NCI-H1092 (cell line): ENCODE data around the gene PRDM16.

Experiments used
- DNase-seq: peaks from one replicate; lab custom pipeline; 2025; lab: John Stamatoyannopoulos, UW

PRDM16 gene

DNA sequence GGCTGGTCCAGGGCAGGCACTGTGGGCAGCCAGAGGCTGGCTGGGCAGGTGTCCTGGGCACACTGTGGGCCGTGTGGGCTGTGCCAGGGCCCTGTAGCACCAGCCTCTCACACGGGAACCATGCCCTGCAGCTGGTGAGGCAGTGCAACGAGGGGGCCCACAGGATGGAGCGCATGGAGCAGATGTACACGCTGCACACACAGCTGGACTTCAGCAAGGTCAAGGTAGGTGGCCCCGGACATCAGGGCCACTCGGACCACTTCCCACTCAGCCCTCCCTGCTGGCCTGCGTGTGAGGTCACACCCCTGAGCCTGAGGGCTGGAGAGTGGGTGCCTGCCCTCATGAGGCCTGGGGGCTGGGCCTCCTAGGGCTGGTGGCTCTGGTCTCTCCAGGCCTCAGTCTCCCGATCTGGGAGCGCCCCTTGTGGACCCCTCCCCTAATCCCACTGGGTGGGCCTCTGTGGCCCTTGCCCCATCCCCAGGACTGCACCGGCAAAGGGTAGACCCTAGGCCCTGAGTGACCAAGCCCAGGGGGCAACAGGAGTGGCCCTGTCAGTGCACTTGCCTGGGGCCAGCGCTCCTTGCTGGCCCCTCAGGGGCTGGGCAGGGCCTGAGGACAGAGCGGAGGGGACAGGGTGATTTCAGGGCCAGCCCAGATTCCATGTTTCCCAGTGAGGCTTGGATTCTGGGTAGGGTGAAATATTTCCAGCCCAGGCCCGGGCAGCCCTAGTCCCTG lies 407.0 kb downstream of the PRDM16 start:
- DNase-seq: no peak

DNA sequence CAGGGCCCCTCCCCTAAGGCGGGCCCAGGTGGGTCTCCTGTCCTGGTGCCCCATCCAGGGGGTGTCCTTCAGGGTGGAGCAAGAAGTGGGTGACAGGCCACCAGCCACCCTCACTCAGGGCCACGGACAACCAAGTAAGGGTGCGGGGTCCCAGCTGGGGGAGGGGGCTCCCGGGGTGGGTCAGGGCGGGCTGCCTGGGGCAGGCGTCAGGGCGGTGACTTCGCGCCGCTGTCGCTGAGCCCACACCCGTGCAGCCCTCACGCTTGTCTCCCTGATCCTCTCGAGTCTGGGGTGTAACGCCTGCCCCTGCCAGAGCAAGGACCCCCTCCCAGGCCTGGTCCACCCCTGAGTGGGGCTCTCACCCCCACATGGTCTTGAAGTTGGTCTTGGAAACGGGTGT lies 407.7 kb downstream of the PRDM16 start:
- no peak for DNase-seq

DNA sequence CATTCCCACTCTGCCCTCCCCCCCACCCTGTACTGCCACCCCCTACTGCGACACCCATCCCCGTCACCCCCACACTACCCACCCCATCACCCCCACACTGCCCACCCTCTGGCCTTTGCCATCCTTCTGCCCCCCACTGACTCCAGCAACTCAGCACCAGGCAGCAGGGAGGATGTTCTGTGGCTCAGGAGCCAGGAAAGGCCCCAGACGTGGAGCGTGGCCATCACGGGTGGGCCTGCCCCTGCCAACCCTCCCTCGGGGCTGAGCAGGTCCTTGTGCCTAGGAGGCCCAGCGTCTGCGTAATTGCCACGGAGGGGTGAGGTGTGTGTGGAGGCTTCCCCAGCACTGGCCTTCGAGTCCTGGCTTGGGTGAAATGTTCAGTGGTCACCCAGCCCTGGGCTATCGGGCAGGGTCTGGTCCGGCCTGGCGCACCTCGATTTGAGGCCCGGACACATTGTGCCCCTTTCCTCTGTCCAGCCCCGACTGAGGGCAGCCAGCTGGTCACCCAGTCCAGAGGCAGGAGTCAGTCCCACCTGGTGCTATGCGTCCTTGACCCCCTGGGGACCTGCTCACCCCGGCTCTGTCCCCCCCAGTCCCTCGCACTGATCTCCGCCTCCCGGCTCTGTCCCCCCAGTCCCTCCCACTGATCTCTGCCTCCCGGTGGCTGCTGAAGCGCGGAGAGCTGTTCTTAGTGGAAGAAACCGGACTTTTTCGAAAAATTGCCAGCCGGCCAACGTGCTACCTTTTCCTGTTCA lies 408.4 kb downstream of the PRDM16 start:
- DNase-seq: no peak

DNA sequence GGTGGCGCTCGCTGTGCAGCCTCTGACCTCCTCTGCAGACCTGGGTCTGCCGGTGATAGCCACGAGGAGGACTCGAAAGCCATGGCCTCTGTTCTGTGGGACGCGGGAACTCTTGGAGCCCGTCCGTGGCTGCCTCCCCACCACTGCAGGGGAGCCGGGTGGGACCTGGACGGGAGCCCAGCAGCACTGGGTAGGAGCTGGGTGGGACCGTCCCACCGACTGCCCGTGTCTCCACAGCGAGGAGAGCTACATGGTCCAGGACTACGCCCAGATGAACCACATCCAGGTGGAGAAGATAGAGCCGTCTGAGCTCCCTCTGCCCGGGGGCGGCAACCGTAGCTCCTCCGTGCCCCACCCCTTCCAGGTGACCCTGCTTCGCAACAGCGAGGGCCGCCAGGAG lies 409.2 kb downstream of the PRDM16 start:
- no peak for DNase-seq

DNA sequence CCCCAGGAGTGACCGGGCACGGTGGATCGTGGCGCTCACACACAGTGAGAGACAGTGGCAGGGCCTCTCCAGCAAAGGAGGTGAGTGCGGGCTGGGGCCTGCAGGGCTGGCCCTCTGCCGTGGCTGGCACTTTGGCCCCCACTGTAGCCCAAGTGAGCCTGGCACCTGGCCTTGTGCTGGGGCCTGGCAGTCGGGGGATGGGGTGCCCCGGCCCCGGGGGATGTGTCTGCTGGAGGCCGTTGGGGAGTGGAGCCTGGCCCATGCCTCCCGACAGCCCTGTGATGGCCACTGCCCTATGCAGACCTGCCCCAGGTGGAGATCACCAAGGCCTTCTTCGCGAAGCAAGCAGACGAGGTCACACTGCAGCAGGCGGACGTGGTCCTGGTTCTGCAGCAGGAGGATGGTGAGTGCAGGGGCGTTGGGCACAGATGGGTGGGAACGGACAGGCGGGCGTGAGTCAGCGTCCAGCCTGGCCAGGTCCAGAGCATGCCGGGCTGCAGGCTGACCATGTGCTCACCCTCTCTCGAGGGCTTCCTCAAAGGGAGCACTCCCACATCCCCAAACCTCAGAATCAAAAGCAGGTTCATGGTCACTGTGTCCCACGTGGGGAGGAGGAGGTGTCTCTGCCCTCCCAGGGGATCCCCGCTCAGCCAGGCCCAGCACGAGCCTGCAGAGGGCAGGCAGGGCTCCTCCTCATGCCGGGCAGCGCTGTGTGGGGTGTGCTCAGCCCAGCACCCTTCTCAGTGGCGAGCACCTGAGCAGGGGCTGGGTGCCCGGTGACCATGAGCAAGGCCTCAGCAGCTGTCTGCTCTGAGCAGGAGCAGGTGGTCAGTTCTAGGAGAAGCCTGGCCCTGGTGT lies 410.7 kb downstream of the PRDM16 start:
- DNase-seq: no peak

DNA sequence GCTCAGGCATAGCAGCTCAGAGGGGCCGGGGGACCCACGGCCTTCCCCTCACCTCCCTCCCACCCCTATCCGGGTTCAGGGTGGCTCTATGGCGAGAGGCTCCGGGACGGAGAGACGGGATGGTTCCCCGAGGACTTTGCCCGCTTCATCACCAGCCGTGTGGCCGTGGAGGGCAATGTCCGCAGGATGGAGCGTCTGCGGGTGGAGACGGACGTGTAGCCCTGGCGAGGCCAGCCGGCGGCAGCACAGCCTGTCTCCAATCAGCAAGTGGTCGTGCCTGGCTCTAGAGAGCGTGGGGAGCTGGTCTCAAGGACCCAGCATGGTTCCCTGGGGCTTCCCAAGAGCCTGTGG lies 411.3 kb downstream of the PRDM16 start:
- no peak for DNase-seq

DNA sequence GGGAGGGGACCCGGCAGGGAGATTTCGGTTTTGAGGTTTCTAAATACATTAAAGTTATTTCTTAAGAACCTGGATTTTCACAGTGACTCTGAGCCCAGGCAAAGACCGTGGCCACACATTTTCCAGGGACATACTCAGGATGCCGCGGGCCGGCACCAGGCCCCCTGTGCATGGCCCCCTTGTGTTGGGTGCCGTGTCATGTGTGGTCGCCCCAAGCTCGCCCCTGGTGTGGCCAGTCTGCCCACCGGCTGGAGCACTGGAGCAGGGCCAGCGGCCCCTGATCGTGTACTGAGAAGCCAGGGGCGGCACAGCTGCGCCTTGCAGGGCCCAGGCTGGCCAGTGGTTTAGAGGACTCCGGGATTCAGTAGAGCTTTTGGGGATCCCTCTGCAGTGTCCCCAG lies 412.0 kb downstream of the PRDM16 start:
- no peak for DNase-seq

DNA sequence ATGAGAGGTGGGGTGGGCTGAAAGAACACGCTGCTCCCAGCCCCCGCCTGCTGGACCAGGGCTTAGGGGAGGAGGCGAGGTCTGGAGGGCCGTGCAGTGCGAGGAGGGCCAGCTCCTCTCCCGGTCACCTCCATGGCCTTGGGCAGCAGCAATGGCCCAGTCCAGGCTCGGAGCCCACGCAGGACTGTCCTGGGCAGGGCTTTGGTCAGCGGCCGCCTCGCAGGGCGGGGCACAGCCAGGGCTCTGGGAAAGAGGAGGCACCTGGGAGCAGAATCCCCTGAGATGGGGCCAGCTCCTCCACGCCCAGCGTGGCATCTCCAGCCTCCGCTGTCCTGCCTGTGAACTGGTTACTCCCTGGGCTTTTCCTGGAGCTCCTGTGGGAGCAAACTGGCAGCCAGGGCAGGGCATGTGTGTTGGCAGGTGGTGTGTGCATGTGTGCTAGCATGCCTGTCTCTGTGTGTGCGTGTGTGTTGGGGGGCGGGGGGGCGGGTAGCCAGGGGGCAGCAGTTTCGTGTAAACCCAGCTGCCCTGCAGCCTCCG lies 412.9 kb downstream of the PRDM16 start:
- DNase-seq: no peak

DNA sequence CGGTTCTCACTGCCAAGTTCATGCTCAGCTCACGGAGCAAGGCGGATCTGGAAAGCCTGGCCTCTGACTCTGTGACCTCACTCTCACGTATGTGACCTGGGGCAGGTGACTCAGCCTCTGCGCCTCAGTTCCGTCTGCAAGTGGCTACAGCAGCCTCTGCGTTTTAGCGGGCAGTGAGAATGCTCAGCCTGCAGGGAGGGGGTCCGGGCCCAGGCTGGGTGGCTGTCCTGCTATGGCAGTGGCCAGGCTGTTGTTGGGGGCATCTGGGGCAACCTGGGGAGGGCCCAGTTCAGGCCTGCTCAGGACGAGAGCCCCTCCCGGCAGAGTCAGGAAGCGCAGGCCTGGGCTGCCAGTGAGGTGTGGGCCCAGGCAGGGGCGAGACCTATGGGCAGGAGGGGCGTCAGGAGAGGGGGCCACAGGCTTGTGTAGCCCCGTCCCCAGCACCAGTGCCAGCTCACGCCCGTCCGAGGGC lies 413.4 kb downstream of the PRDM16 start:
- DNase-seq: no peak

DNA sequence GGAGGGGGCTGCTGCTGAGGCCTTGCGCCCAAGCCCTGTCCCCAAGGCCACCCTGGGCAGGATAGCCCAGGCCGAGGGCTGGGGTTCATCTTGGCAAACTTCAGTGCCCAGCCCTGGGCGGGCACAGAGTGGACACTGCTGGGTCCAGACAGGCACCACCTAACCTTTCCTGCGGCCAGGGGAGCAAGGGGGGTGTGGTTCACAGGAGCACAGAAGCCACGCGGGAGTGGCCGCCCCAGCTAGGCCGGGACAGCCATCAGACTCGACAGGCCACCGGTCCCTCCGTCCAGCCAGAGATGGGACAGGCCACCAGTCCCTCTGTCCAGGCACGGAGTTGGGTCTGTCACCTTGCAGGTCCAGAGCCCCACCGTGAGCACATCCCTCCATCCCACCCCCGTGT lies 414.4 kb downstream of the PRDM16 start:
- DNase-seq: no peak

DNA sequence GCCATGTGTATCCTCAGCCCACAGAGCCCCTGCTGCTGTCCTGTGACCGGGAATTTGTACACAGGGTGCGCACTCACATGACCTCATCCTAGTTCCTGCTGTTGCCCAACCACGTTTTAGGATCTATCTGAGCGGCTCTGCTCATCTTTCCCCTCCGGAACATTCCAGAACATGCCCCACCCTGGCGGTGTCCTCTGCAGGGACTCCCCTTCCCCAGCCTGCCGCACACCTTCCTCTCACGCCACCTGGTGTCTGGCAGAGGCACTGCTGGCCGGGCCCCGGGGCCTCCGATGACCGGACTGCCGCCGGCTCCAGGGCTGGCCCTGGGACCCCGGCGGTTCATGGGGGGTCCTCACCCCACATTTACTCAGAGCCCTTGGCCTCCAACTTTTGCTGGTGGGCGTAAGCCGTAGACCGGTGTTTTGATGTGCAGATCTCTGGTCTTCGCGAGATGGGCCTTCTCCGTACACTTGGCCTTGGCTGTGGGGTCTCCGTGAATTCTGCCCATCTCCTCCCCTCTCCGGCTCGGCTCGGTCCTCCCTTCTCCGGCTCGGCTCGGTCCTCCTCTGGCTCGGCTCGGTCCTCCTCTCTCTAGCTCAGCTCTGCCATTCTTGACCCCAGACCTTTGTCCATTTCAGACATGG lies 414.9 kb downstream of the PRDM16 start:
- DNase-seq: no peak

DNA sequence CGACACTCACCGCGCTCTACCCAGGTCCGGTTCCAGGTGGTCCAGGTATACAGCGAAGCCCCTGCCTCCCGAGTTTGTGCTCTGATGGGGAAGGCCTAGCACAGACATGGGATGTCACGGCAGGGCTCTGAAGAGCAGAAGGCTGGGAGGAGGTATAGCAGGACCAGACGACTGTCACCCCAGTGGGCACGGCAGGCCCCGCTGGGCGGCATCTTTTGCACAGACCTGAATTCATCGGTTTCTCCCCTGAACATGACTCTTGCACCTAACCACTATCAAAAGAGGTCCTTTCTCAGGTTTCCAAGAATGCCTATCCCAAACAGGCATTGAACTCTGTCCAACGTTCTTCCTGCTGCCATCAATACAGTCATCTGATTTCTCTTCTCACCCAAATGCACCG lies 416.0 kb downstream of the PRDM16 start:
- DNase-seq: no peak
